HepG2 (cell line): ENCODE results near the gene GRHPR. TPM values are rescaled to one million over a fixed set of nuclear protein-coding genes. Genes with fewer than 3 reads are reported as not detected.
A peak's percentile ranks its signal among the peaks of the same experiment; 100 is the strongest.

ENCODE experiments used
- EED ChIP-seq: sonication (generic); formaldehyde crosslinking; IDR thresholded peaks from 2 replicates; pipeline ENCODE4 v1.5.0; 2020; ENCODE audit warnings: mild to moderate bottlenecking, missing genetic modification reagents
- FIP1L1 ChIP-seq: fragments of 200-400 bp; formaldehyde crosslinking; IDR thresholded peaks from 2 replicates; pipeline ENCODE4 v1.6.1; 2018; ENCODE audit warnings: low read depth, mild to moderate bottlenecking, low read length, moderate library complexity, borderline replicate concordance; ENCODE audit not compliant: insufficient read depth
- FOSL1 ChIP-seq: sonication (generic); formaldehyde crosslinking; IDR thresholded peaks from 2 replicates; pipeline ENCODE4 v1.9.0; 2021; ENCODE audit warnings: missing genetic modification reagents, borderline replicate concordance
- HNRNPUL1 ChIP-seq: fragments of 200-400 bp; formaldehyde crosslinking; IDR thresholded peaks from 2 replicates; pipeline ENCODE4 v1.6.1; 2017; ENCODE audit warnings: low read depth, mild to moderate bottlenecking, low read length, moderate library complexity
- ISL2 ChIP-seq: sonication (generic); formaldehyde crosslinking; IDR thresholded peaks from 2 replicates; pipeline ENCODE4 v1.5.0; 2020; ENCODE audit warnings: missing genetic modification reagents
- JUNB ChIP-seq: sonication (generic); formaldehyde crosslinking; IDR thresholded peaks from 2 replicates; pipeline ENCODE4 v1.8.0; 2022; ENCODE audit warnings: missing genetic modification reagents, mild to moderate bottlenecking, borderline replicate concordance
- KAT7 ChIP-seq: IDR thresholded peaks from 2 replicates; pipeline ENCODE4 v1.6.1; 2018; ENCODE audit warnings: borderline replicate concordance, missing compliant biosample characterization
- KDM5B ChIP-seq: sonication (generic); formaldehyde crosslinking; IDR thresholded peaks from 2 replicates; pipeline ENCODE4 v1.4.0; 2020; ENCODE audit warnings: missing genetic modification reagents, mild to moderate bottlenecking, borderline replicate concordance
- MAZ ChIP-seq, 2 experiments: sonication (generic) in 1 of 2; formaldehyde crosslinking in 1 of 2; IDR thresholded peaks; 2 replicates each; pipeline versions ENCODE4 v1.5.0 to v1.6.1; 2012 to 2020; ENCODE audit warnings: low read depth in 2 of 2, mild to moderate bottlenecking in 2 of 2, borderline replicate concordance in 1 of 2, improper control_type of control experiment in 1 of 2, low read length in 1 of 2, missing genetic modification reagents in 1 of 2, moderate library complexity in 1 of 2
- MIXL1 ChIP-seq: IDR thresholded peaks from 2 replicates; pipeline ENCODE4 v1.6.1; 2016
- MXI1 ChIP-seq: IDR thresholded peaks from 3 replicates; pipeline ENCODE4 v1.6.1; 2012; ENCODE audit warnings: low read depth, low read length, inconsistent platforms, borderline replicate concordance
- NCOA2 ChIP-seq: sonication (generic); formaldehyde crosslinking; IDR thresholded peaks from 2 replicates; pipeline ENCODE4 v1.8.0; 2022; ENCODE audit warnings: inconsistent platforms
- NFE2L1 ChIP-seq: sonication (generic); formaldehyde crosslinking; IDR thresholded peaks from 2 replicates; pipeline ENCODE4 v1.4.0; 2020; ENCODE audit warnings: missing genetic modification reagents, mild to moderate bottlenecking, borderline replicate concordance
- NFKBIZ ChIP-seq: IDR thresholded peaks from 2 replicates; pipeline ENCODE4 v1.6.1; 2018; ENCODE audit warnings: missing genetic modification reagents, missing compliant biosample characterization
- SNAPC2 ChIP-seq: sonication (generic); formaldehyde crosslinking; IDR thresholded peaks from 2 replicates; pipeline ENCODE4 v1.8.1; 2022; ENCODE audit warnings: mild to moderate bottlenecking, missing genetic modification reagents
- SP1 ChIP-seq, 2 experiments: fragments of 450-650 bp in 1 of 2; sonication (generic) in 1 of 2; formaldehyde crosslinking in 1 of 2; IDR thresholded peaks; 2 replicates each; pipeline versions ENCODE4 v1.4.0 to v1.6.1; 2016 to 2020; ENCODE audit warnings: missing genetic modification reagents in 1 of 2
- TFDP1 ChIP-seq: IDR thresholded peaks from 2 replicates; pipeline ENCODE4 v1.6.1; 2016; ENCODE audit warnings: missing compliant biosample characterization, missing genetic modification reagents, borderline replicate concordance
- ZBTB3 ChIP-seq: sonication (generic); formaldehyde crosslinking; IDR thresholded peaks from 2 replicates; pipeline ENCODE4 v1.4.0; 2020; ENCODE audit warnings: low read depth, mild to moderate bottlenecking, moderate library complexity, missing genetic modification reagents, borderline replicate concordance
- ZBTB42 ChIP-seq: sonication (generic); formaldehyde crosslinking; IDR thresholded peaks from 2 replicates; pipeline ENCODE4 v1.5.0; 2020; ENCODE audit warnings: mild to moderate bottlenecking, missing genetic modification reagents
- ZFP62 ChIP-seq: sonication (generic); formaldehyde crosslinking; IDR thresholded peaks from 2 replicates; pipeline ENCODE4 v1.4.0; 2020; ENCODE audit warnings: missing genetic modification reagents
- ZMYM4 ChIP-seq: sonication (generic); formaldehyde crosslinking; IDR thresholded peaks from 2 replicates; pipeline ENCODE4 v1.8.1; 2023; ENCODE audit warnings: mild to moderate bottlenecking, missing genetic modification reagents
- ZNF20 ChIP-seq: sonication (generic); formaldehyde crosslinking; IDR thresholded peaks from 2 replicates; pipeline ENCODE4 v1.4.0; 2020; ENCODE audit warnings: mild to moderate bottlenecking, moderate library complexity, missing genetic modification reagents
- ZNF274 ChIP-seq: sonication (generic); formaldehyde crosslinking; IDR thresholded peaks from 2 replicates; pipeline ENCODE4 v1.5.1; 2020; ENCODE audit warnings: mild to moderate bottlenecking, missing genetic modification reagents
- ZNF333 ChIP-seq: sonication (generic); formaldehyde crosslinking; IDR thresholded peaks from 2 replicates; pipeline ENCODE4 v1.4.0; 2020; ENCODE audit warnings: mild to moderate bottlenecking, missing genetic modification reagents, borderline replicate concordance
- ZNF354B ChIP-seq: sonication (generic); formaldehyde crosslinking; IDR thresholded peaks from 2 replicates; pipeline ENCODE4 v1.8.0; 2022; ENCODE audit warnings: mild to moderate bottlenecking, missing genetic modification reagents
- ZNF432 ChIP-seq: sonication (generic); formaldehyde crosslinking; IDR thresholded peaks from 2 replicates; pipeline ENCODE4 v1.5.0; 2020; ENCODE audit warnings: missing genetic modification reagents, mild to moderate bottlenecking, borderline replicate concordance
- ZNF589 ChIP-seq: sonication (generic); formaldehyde crosslinking; conservative IDR thresholded peaks from 2 replicates; pipeline ENCODE4 v1.8.0; 2022; ENCODE audit warnings: mild to moderate bottlenecking, moderate library complexity, missing genetic modification reagents
- ZNF749 ChIP-seq: sonication (generic); formaldehyde crosslinking; IDR thresholded peaks from 2 replicates; pipeline ENCODE4 v1.8.0; 2022; ENCODE audit warnings: mild to moderate bottlenecking, missing genetic modification reagents, moderate library complexity, borderline replicate concordance
- polyA plus RNA-seq, 8 experiments: library from polyadenylated mRNA; depleted of rRNA in 3 of 8; stranded (reverse) in 7 of 8; unstranded in 1 of 8; fragments of >200 nt; fragmentation: Illumina TruSeq in 4 of 8; extraction: Trizol in 4 of 8; gene quantifications; 2 replicates each; pipeline versions ENCODE4 v1.2.1 to v1.2.3, GENCODE V29; 2011 to 2016; ENCODE audit warnings: low read depth in 4 of 8, missing spikeins in 1 of 8, mixed read lengths in 1 of 8; ENCODE audit not compliant: insufficient read depth in 1 of 8
- total RNA-seq, 5 experiments: library from RNA; depleted of rRNA; stranded (reverse); fragments of >200 nt; fragmentation: Illumina TruSeq; extraction: Trizol; gene quantifications; 2 replicates each; pipeline ENCODE4 v1.2.3, GENCODE V29; 2016; ENCODE audit warnings: low read depth in 1 of 5
- TF ChIP-seq, protein P1 (sequence below): fragments of 450-650 bp; IDR thresholded peaks from 2 replicates; pipeline ENCODE4 v1.6.1; 2016

Gene GRHPR
- total and polyA plus RNA-seq, 2 of the 13 experiments (the other 11 are each of a cell fraction or from before 2014, with no cell fraction given): 113 to 115 TPM

- TF ChIP-seq FOSL1 (CRISPR knock-in tag) (no peak), NFE2L1 (CRISPR knock-in tag) (no peak), ZBTB3 (CRISPR knock-in tag) (0 out of 2 replicates have a peak, but pooled peaks have one; percentile 0), KAT7 (CRISPR knock-in tag) (no peak), HNRNPUL1 (no peak), ZNF274 (CRISPR knock-in tag) (peak; percentile 6; the same call in 1 of the 2 replicates), EED (CRISPR knock-in tag) (no peak), ZNF589 (no peak), ZFP62 (no peak), MIXL1 (CRISPR knock-in tag) (no peak), MXI1 (no peak; the same call in 2 of the 3 replicates), MAZ (IDR thresholded peaks at IDR 0.05; ENCODE audit: borderline replicate concordance, low read depth, low read length) (no peak; the same call in 1 of the 2 replicates), MAZ (CRISPR knock-in tag; IDR thresholded peaks at IDR 0.05; ENCODE audit: low read depth) (no peak), ZNF20 (CRISPR knock-in tag) (no peak), ZMYM4 (CRISPR knock-in tag) (0 out of 2 replicates have a peak, but pooled peaks have one; percentile 6), ZBTB42 (CRISPR knock-in tag) (no peak), SP1 (IDR thresholded peaks at IDR 0.05) (no peak), SP1 (CRISPR knock-in tag; IDR thresholded peaks at IDR 0.05) (no peak), ZNF354B (CRISPR knock-in tag) (no peak), KDM5B (CRISPR knock-in tag) (peak; percentile 65; the same call in 1 of the 2 replicates), TFDP1 (CRISPR knock-in tag) (no peak), ZNF333 (CRISPR knock-in tag) (0 out of 2 replicates have a peak, but pooled peaks have one; percentile 16), NFKBIZ (no peak), NCOA2 (peak; percentile 15; the same call in 1 of the 2 replicates), SNAPC2 (CRISPR knock-in tag) (no peak), JUNB (CRISPR knock-in tag) (no peak), ZNF432 (CRISPR knock-in tag) (no peak), ZNF749 (CRISPR knock-in tag) (peak; percentile 48; the same call in 1 of the 2 replicates), FIP1L1 (no peak), ISL2 (CRISPR knock-in tag) (no peak; the same call in 1 of the 2 replicates)
- TF ChIP-seq, protein P1, sequence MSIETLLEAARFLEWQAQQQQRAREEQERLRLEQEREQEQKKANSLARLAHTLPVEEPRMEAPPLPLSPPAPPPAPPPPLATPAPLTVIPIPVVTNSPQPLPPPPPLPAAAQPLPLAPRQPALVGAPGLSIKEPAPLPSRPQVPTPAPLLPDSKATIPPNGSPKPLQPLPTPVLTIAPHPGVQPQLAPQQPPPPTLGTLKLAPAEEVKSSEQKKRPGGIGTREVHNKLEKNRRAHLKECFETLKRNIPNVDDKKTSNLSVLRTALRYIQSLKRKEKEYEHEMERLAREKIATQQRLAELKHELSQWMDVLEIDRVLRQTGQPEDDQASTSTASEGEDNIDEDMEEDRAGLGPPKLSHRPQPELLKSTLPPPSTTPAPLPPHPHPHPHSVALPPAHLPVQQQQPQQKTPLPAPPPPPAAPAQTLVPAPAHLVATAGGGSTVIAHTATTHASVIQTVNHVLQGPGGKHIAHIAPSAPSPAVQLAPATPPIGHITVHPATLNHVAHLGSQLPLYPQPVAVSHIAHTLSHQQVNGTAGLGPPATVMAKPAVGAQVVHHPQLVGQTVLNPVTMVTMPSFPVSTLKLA: no peak
Observed at GRCh38 chr9:37466037-37466709, 43.7 kb downstream of the GRHPR start (continued).
